T1000 (cell line): ENCODE data around the gene UGT1A3.
"Not testable (repeated sequence)": the region's sequence is repeated elsewhere in the genome, so short reads cannot be mapped to it uniquely, and the experiment has no call there.

Source experiments
- DNase-seq: peaks from one replicate; lab custom pipeline; 2025; ENCODE audit warnings: mixed read lengths; lab: John Stamatoyannopoulos, UW

Gene UGT1A3

GRCh38 chr2:233728723-233729301, at the start of gene UGT1A3:
Gene UGT1A3, plus strand, starts transcription at chr2:233729042. Its CDS starts 85 bp downstream, at chr2:233729127.
- DNase-seq, result no peak

DNA sequence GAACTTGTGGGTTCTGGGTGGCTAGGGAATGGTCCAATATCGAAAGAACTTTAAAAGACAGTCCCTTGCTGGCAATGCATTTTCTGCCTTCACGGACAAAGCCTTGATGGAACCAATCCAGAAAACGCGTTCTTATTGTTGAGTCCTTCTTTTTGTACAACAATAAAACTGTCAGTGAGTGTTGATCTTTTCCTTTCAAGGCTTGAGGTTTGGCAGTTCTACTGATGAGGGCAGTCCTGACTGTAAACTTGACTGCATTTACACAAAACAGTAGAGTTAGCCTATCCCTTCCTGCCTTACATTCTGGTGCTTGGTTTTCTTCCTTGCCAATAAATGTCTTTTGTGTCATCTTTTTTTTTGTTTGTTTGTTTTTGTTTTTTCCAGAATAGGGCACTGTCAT, 49.6 kb upstream of the UGT1A3 start:
- DNase-seq, result no peak

DNA sequence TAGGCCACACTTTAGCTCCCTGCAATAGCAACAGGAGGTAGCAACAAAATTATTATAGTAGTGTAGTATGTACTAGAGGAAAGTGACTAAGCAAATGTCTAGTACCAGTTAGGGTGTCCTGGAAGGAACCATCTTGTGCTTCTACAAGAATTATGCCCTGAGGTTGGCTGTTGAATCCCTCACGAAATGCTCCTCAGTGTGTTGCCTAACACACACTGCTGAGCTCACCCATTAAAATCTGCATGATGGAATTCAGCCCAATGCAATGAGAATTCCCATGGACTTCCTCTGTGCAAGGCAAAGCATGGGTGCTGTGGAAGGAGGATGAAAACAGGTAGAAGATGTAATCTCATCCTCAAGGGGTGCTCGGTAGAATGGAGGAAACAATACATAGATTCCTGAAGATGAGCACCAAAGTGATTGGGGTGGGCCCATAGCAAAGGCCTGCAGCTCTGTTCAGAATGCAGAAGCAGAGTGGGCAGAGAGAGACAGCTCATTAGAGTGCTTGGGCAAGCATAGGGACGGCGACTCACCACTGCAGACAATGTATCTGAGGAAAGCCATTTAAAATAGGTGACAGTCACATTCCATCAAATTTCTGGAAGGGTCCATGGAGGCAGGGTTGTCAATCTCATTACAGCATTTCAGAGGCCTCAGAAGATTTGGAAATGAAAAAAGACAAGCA, 48.3 kb upstream of the UGT1A3 start:
- no peak for DNase-seq

- DNase-seq, result no peak
Observed at GRCh38 chr2:233681521-233682099, 47.2 kb upstream of the UGT1A3 start, which contains the start of gene UGT1A7. Gene UGT1A7, plus strand, starts transcription at chr2:233681901. Its CDS starts 37 bp downstream, at chr2:233681938.

GRCh38 chr2:233684640-233685039, 44.2 kb upstream of the UGT1A3 start:
- DNase-seq, result no peak

DNA sequence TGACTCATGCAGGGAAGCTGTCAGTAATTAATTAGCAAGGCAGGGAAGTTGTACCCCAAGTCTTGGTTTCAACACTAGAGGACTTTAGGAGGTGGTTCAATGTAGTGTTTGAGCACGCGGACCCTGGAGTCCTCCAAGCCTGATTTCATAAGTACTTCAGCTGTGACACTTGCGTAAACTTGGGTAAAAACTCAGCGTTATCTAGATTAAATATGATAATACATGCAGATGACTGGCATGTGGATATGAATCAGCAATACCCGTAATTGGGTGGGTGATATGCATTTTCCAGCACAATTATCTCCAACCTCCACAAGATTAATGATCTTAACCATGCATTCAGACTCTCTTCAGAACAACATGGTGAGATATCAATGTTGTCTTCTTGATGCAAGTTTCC, 41.9 kb upstream of the UGT1A3 start:
- no peak for DNase-seq

GRCh38 chr2:233688341-233688740, 40.5 kb upstream of the UGT1A3 start:
- DNase-seq, result no peak

- DNase-seq, result no peak
Observed at GRCh38 chr2:233689031-233689430, 39.8 kb upstream of the UGT1A3 start.

DNA sequence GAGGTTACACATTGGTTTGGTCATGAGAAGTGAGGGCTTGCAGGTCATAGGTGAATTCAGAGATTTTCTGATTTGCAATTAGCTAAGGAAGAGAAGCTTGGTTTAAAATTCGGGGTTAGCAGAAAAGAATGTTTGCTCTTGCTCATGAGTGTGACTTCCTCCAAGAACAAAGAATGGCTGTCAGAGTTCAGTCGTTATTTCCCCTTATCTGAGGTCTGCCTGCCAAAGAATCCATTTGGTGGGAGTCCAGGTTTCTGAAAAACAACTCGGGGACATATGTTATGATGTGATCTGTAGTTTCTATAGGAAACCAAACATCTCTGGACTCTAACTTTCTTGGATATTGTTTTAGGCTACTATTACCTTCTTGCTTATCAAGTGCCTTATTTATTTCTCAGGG, 39.3 kb upstream of the UGT1A3 start:
- no peak for DNase-seq

- DNase-seq, result no peak
Observed at GRCh38 chr2:233690444-233690843, 38.4 kb upstream of the UGT1A3 start.

DNA sequence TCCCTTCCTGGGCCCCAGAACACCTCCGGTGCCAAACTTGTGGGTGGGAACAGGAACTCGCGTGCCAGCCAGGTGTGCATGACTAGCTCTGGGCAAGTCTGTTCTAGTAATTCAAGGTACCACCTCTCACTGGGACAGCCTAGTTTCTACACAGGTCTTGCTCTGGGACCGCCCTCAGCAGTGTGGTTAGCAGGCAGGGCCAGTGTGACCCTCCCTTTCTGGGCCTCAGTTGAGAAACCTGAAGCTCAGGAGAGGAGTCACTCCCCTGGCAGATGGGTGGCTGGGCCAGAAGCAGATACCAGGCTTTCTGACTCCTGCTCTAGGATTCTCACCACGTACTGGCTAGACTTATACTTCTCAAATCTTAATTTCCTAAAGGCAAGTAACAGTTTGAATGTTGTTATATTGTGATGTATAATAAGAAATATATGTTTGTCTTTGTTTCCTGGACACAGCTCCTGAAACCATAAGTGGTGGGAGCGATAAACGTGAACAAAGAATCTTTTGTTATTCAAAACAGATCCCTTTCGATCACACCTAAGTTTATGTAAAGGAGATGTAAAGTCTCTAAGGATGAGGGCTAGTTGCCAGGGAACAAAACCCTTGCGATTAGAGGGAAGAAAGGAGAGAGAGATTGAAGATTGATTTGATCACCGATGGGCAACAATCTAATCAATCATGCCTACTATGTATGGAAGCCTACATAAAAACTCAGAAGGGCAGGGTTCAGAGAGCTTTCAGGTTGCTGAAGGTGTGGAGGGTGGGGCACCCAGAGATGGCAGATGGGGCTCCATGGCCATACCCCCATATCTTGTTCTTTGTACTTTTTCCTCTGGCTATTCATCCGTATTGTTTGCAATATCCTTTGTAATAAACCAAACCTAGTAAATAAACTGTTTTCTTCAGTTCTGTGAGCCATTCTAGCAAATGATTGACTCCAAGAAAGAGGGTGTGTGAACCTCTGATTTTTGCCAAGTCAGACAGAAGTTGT, 37.1 kb upstream of the UGT1A3 start:
- DNase-seq, result no peak

- DNase-seq, result no peak
Observed at GRCh38 chr2:233692648-233693047, 36.2 kb upstream of the UGT1A3 start, which contains the start of gene UGT1A6. Gene UGT1A6, plus strand, starts transcription at chr2:233692890. Its CDS starts 115 bp downstream, at chr2:233693005.

GRCh38 chr2:233693963-233694362, 34.9 kb upstream of the UGT1A3 start:
- no peak for DNase-seq

- DNase-seq, result no peak
Observed at GRCh38 chr2:233698740-233699139, 30.1 kb upstream of the UGT1A3 start.

- DNase-seq, result no peak
Observed at GRCh38 chr2:233699424-233700027, 29.3 kb upstream of the UGT1A3 start.

DNA sequence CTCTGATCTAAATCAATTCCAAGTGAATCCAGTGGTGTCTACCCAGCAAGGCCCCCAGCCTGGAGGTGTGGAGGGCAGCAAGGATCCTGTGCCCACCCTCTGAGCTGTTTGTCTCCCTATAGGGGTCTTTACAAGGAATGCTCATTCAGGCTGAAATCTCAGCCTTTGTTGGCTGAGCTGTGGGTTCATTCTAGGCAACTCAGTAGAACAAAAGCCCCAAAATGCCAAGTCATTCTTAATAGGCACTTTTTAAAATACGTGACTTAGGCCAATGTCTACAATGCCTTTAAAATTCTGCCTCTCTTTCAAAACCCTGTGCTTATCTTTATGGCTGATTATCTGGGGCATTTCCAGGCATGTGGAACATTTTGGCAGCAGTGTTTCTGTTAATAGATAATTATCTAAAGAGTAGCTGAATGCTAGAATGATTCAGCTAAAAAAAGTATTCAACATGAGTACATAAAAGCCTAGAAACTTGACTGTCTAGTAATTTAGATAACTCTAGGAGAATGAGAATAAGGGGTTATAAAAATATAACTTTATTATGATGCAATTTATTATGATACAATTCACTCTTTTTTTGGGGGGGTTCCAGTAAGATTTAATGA, 28.7 kb upstream of the UGT1A3 start:
- no peak for DNase-seq

GRCh38 chr2:233700842-233701241, 28.0 kb upstream of the UGT1A3 start:
- not testable (repeated sequence) for DNase-seq

- no peak for DNase-seq
Observed at GRCh38 chr2:233702238-233702637, 26.6 kb upstream of the UGT1A3 start.

DNA sequence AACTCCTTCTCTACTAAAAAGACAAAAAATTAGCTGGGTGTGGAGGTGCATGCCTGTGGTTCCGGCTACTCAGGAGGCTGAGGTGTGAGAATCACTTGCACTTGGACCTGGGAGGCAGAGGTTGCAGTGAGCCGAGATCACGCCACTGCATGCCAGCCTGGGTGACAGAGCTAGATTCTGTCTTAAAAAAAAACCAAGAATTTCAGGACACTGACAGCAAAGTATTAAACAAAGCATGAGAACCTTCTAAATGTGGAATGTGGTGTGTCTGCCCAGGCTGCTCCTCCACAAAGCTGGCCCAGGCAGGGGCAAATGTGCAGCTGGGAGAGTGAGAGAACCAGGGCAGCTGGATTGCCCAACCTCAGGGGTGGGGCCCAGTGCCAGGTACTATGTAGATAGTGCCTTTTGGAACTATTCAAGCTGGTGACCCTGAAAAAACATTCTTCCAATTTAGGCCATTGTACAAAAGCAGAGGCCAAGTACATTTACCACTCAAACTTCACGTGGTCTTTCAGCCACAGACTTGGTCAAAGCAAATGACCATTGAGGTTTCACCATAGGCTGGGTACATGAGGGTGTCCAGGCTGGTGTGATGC, 22.8 kb upstream of the UGT1A3 start:
- no peak for DNase-seq

DNA sequence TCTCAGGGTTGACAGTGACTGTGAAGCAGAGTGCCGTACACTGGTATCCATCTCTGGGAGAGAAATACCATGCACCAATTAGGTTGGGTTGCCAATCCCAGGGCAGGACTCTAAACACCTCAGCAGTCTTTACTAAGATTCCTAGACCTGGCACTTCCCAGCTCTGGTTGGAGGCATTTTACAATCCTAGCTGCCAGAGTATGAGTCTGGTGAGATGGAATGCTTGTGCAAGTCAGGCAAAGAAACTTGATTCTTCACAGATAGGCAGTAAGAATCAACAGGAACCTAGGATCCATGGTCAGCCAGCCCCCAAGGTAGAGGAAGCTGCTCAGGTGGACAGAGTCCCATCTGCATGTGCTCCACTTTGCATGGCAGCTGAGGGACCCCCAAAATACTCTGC, 22.1 kb upstream of the UGT1A3 start:
- no peak for DNase-seq
